Nephron (organoid): ENCODE measurements around the gene ROBO1.
A peak's percentile ranks its signal among the peaks of the same experiment; 100 is the strongest.
"Not testable (repeated sequence)": the region's sequence is repeated elsewhere in the genome, so short reads cannot be mapped to it uniquely, and the experiment has no call there.

Experiments
- H3K27ac Mint-ChIP-seq, 3 experiments: 2 replicates each; pipeline ENCODE4 v1.8.0; 2020; ENCODE audit warnings: mixed read lengths in 3 of 3, mild to moderate bottlenecking in 2 of 3, moderate library complexity in 1 of 3
- H3K27me3 Mint-ChIP-seq: 2 replicates; pipeline ENCODE4 v1.8.0; 2021; ENCODE audit warnings: low read depth, mild to moderate bottlenecking, moderate library complexity, mixed read lengths
- H3K36me3 Mint-ChIP-seq: 2 replicates; pipeline ENCODE4 v1.8.0; 2020; ENCODE audit warnings: low read depth, mixed read lengths
- H3K4me1 Mint-ChIP-seq: 2 replicates; pipeline ENCODE4 v1.8.0; 2020; ENCODE audit warnings: mixed read lengths
- H3K4me3 Mint-ChIP-seq, 3 experiments: 2 replicates each; pipeline ENCODE4 v1.8.0; 2020; ENCODE audit warnings: mild to moderate bottlenecking in 3 of 3, mixed read lengths in 3 of 3, moderate library complexity in 2 of 3
- H3K9me3 Mint-ChIP-seq: 2 replicates; pipeline ENCODE4 v1.8.0; 2020; ENCODE audit warnings: mixed read lengths
- TF ChIP-seq, protein P1 (sequence below), 3 experiments: fragments of 200-600 bp; sonication (generic); IDR thresholded peaks; one replicate each; pipeline ENCODE4 v1.5.0; 2021; ENCODE audit warnings: antibody characterized with exemption in 3 of 3; ENCODE audit not compliant: unreplicated experiment in 3 of 3

The ROBO1 gene

DNA sequence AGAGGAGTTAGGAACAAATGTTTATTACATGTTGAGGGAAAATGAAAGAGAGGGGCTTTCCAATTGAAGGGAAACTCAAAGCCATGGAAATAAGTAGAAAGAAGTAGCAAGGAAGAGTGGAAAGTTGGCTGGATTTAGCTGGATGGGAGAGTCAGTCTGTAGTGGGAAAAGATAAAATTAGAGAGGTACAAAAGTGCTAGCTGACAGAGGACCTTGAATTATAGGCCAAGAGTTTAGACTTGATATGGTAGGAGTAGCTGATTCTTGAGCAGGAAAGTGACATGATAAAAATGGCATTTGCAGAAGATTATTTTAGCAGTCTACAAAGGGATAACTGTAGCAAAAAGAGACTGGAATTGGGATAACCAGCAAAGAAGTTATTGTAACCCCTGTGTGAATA lies 425.8 kb downstream of the ROBO1 start:
- peaks cover 2% of the 10 kb centered on the region for H3K9me3 Mint-ChIP-seq
- H3K4me1 Mint-ChIP-seq = no peaks in the 10 kb centered on the region
- H3K27ac Mint-ChIP-seq = no peak overlapping the region
- TF ChIP-seq, protein P1, sequence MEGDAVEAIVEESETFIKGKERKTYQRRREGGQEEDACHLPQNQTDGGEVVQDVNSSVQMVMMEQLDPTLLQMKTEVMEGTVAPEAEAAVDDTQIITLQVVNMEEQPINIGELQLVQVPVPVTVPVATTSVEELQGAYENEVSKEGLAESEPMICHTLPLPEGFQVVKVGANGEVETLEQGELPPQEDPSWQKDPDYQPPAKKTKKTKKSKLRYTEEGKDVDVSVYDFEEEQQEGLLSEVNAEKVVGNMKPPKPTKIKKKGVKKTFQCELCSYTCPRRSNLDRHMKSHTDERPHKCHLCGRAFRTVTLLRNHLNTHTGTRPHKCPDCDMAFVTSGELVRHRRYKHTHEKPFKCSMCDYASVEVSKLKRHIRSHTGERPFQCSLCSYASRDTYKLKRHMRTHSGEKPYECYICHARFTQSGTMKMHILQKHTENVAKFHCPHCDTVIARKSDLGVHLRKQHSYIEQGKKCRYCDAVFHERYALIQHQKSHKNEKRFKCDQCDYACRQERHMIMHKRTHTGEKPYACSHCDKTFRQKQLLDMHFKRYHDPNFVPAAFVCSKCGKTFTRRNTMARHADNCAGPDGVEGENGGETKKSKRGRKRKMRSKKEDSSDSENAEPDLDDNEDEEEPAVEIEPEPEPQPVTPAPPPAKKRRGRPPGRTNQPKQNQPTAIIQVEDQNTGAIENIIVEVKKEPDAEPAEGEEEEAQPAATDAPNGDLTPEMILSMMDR (IDR thresholded peaks at IDR 0.05; ENCODE audit: unreplicated experiment in 3 of 3) = no peak
- no peaks in the 10 kb centered on the region for H3K36me3 Mint-ChIP-seq
- H3K4me3 Mint-ChIP-seq = no peak overlapping the region
- no peaks in the 10 kb centered on the region for H3K27me3 Mint-ChIP-seq

DNA sequence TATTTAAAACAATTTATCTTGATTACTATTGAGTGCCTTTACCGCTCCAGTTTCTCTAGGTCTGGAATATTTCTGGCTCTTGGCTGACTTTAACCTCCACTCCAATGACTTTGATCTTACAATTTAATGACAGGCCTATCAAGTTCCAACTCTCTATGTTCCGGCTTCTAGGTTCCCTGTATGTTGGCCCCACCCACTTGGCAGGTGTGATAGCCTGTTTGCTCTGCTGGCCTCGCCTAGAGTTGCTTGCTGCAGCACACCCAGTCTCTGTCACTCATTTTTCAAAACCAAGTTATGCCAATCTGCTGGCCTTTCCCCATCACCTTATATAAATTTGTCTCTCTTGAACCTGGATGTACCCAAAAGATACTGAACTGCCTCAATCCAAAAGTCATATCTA lies 428.0 kb downstream of the ROBO1 start:
- Mint-ChIP-seq H3K27me3 (no peaks in the 10 kb centered on the region), H3K4me1 (no peaks in the 10 kb centered on the region), H3K9me3 (peaks cover 6% of the 10 kb centered on the region), H3K27ac (no peak overlapping the region), H3K4me3 (no peak overlapping the region), H3K36me3 (no peaks in the 10 kb centered on the region)
- TF ChIP-seq, protein P1 (IDR thresholded peaks at IDR 0.05; ENCODE audit: unreplicated experiment in 3 of 3) = no peak

DNA sequence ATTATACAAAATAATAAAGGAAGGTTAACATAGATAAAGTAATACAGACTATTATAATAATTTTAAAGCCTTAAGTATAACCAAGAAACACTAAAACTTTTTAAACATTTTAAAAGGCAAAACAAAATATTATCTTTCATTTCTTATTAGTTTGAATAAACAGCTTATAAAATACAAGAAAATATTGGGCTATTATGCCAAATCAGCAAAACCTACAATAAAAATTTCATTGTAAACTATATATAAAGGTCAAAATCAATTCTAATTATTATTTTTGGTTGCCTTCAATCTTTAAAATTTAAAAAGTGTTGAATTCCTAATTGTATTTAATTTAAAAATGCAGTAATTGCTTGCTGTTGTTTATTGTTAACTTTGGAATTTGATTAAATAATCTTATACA lies 430.0 kb downstream of the ROBO1 start:
- no peaks in the 10 kb centered on the region for H3K4me1 Mint-ChIP-seq
- H3K36me3 Mint-ChIP-seq = no peaks in the 10 kb centered on the region
- H3K27me3 Mint-ChIP-seq = no peaks in the 10 kb centered on the region
- TF ChIP-seq, protein P1 (IDR thresholded peaks at IDR 0.05; ENCODE audit: unreplicated experiment in 3 of 3) = no peak
- H3K9me3 Mint-ChIP-seq = peaks cover 6% of the 10 kb centered on the region
- H3K4me3 Mint-ChIP-seq = no peak overlapping the region
- H3K27ac Mint-ChIP-seq = no peak overlapping the region

DNA sequence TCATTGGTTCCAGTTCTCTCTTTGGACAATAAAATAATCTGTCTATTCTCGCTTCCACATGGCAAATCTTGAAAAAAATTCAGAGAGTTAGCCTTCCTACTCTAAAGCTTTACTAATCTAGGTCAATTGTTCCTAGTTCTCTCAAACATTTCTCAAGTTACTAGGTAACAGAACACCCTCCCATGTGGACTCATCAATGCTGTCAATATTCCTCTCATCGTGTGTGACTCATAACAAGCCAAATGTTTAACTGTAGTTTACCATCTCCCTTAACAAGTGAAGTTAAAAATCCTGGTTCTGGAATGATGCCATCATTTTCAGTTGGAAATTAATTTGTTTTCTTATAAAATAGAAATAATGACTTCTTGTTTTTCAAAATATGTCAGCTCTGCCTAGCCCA lies 438.6 kb downstream of the ROBO1 start:
- Mint-ChIP-seq H3K9me3 (peaks cover 10% of the 10 kb centered on the region), H3K27ac (peak overlapping the region in 1 of 3 experiments; percentile 19), H3K36me3 (no peaks in the 10 kb centered on the region), H3K27me3 (no peaks in the 10 kb centered on the region), H3K4me1 (peaks cover 4% of the 10 kb centered on the region), H3K4me3 (no peak overlapping the region)
- TF ChIP-seq, protein P1 (IDR thresholded peaks at IDR 0.05; ENCODE audit: unreplicated experiment in 3 of 3) = no peak

DNA sequence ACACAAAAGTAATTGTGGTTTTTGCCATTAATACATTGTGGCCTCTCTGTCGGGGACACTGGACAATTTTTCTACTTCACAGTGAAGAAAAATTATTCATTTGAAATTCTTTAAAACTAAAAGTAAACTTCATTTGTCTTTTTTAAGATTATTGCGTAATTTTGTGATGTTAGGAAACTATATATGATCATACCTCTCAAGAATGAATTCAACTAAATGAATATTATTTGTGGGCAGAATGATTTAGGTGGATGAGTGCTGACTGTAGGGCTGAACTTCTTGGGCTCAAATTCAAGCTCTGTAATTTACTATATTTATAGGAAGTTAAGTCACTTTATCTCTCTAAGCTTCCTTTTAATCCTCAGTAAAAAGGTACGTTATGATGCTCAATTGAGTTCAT lies 441.2 kb downstream of the ROBO1 start:
- no peaks in the 10 kb centered on the region for H3K27me3 Mint-ChIP-seq

DNA sequence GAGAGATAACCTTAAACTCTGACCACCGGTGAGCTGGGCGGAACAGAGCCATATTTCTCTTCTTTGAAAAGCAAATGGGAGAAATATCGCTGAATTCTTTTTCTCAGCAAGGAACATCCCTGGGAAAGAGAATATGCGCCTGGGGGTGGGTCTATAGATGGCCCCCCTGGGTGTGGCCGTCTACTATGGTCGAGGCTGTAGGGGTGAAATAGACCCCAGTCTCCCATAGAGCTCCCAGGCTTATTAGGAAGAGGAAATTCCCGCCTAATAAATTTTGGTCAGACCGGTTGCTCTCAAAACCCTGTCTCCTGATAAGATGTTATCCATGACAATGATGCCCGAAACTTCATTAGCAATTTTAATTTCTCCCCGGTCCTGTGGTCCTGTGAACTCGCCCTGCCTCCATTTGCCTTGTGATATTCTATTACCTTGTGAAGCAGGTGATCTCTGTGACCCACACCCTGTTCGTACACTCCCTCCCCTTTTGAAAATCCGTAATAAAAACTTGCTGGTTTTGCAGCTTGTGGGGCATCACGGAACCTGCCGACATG lies 441.9 kb downstream of the ROBO1 start:
- not testable (repeated sequence) for H3K27ac Mint-ChIP-seq, H3K4me1 Mint-ChIP-seq

More for the DNA sequence above, 441.2 kb downstream of the ROBO1 start:
- no peak overlapping the region for H3K4me3 Mint-ChIP-seq
- H3K4me1 Mint-ChIP-seq = peaks cover 4% of the 10 kb centered on the region
- H3K36me3 Mint-ChIP-seq = no peaks in the 10 kb centered on the region
- no peak overlapping the region for H3K27ac Mint-ChIP-seq
- peaks cover 10% of the 10 kb centered on the region for H3K9me3 Mint-ChIP-seq
- TF ChIP-seq, protein P1 (IDR thresholded peaks at IDR 0.05; ENCODE audit: unreplicated experiment in 3 of 3) = no peak

More for the DNA sequence above, 441.9 kb downstream of the ROBO1 start:
- H3K9me3 Mint-ChIP-seq, H3K27me3 Mint-ChIP-seq, H3K4me3 Mint-ChIP-seq, H3K36me3 Mint-ChIP-seq: not testable (repeated sequence)
